Liver (tissue), 3 donors: ENCODE results near the gene CAMKV.

Experiments
- GABPA ChIP-seq, 2 donors: IDR thresholded peaks in 1 of 2; conservative IDR thresholded peaks in 1 of 2; 2 replicates each; pipeline ENCODE4 v1.6.1; 2016; ENCODE audit warnings: antibody characterized with exemption in 2 of 2, mild to moderate bottlenecking in 1 of 2, moderate library complexity in 1 of 2
- JUND ChIP-seq, 2 donors: IDR thresholded peaks; 2 replicates each; pipeline ENCODE4 v1.6.1; 2016; ENCODE audit warnings: antibody characterized with exemption in 2 of 2
- MAX ChIP-seq: IDR thresholded peaks from 2 replicates; pipeline ENCODE4 v1.6.1; 2016; ENCODE audit warnings: antibody characterized with exemption
- RAD21 ChIP-seq, 2 donors: IDR thresholded peaks; 2 replicates each; pipeline ENCODE4 v1.6.1; 2016; ENCODE audit warnings: antibody characterized with exemption in 2 of 2, mild to moderate bottlenecking in 2 of 2
- RXRA ChIP-seq, 2 donors: IDR thresholded peaks; 2 replicates each; pipeline ENCODE4 v1.6.1; 2017 to 2018; ENCODE audit warnings: antibody characterized with exemption in 2 of 2, mild to moderate bottlenecking in 1 of 2
- SP1 ChIP-seq: IDR thresholded peaks from 2 replicates; pipeline ENCODE4 v1.6.1; 2018; ENCODE audit warnings: antibody characterized with exemption, mild to moderate bottlenecking
- YY1 ChIP-seq: IDR thresholded peaks from 2 replicates; pipeline ENCODE4 v1.6.1; 2016; ENCODE audit warnings: antibody characterized with exemption, mild to moderate bottlenecking
- TF ChIP-seq, protein P1 (sequence below): fragments of 150-350 bp; IDR thresholded peaks from 2 replicates; pipeline ENCODE4 v1.5.1; 2017; ENCODE audit warnings: improper control_type of control experiment, low read depth, low read length; ENCODE audit not compliant: missing input control
- TF ChIP-seq, protein P2 (sequence below): IDR thresholded peaks from 2 replicates; pipeline ENCODE4 v1.6.1; 2016; ENCODE audit warnings: antibody characterized with exemption, mild to moderate bottlenecking
- donor health status: healthy.
- donor health status: healthy.

DNA sequence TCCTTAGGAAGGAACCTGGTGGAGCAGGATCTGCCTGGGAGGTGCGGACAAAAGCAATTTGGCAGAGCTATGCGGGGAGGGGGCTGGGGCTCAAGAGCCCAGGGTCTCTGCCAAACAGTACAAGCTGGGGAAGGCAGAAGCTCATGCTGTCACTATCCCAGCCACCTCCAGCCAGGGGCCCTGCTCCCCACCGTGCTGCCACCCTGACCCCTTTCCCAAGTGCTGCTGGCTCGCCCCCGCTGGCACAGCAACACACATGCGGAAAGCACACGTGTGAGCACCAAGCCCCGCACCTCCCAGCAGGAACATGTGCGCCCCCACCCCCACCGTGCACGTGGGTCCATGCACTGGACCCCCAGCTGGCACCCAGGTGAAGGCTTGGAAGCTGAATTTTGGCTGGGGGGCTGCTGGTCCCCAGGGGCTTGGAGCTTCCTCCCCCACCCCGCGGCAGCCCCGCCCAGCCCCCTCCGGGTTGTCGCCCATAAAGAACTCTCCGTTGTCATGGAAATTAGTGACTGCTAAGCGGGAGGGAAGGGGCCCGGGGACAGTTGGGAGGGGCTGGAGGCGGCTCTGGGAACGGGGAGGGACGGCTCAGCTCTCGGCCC, 742 bp downstream of the CAMKV start:
- TF ChIP-seq, protein P1, sequence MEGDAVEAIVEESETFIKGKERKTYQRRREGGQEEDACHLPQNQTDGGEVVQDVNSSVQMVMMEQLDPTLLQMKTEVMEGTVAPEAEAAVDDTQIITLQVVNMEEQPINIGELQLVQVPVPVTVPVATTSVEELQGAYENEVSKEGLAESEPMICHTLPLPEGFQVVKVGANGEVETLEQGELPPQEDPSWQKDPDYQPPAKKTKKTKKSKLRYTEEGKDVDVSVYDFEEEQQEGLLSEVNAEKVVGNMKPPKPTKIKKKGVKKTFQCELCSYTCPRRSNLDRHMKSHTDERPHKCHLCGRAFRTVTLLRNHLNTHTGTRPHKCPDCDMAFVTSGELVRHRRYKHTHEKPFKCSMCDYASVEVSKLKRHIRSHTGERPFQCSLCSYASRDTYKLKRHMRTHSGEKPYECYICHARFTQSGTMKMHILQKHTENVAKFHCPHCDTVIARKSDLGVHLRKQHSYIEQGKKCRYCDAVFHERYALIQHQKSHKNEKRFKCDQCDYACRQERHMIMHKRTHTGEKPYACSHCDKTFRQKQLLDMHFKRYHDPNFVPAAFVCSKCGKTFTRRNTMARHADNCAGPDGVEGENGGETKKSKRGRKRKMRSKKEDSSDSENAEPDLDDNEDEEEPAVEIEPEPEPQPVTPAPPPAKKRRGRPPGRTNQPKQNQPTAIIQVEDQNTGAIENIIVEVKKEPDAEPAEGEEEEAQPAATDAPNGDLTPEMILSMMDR: no peak
- TF ChIP-seq, protein P2, sequence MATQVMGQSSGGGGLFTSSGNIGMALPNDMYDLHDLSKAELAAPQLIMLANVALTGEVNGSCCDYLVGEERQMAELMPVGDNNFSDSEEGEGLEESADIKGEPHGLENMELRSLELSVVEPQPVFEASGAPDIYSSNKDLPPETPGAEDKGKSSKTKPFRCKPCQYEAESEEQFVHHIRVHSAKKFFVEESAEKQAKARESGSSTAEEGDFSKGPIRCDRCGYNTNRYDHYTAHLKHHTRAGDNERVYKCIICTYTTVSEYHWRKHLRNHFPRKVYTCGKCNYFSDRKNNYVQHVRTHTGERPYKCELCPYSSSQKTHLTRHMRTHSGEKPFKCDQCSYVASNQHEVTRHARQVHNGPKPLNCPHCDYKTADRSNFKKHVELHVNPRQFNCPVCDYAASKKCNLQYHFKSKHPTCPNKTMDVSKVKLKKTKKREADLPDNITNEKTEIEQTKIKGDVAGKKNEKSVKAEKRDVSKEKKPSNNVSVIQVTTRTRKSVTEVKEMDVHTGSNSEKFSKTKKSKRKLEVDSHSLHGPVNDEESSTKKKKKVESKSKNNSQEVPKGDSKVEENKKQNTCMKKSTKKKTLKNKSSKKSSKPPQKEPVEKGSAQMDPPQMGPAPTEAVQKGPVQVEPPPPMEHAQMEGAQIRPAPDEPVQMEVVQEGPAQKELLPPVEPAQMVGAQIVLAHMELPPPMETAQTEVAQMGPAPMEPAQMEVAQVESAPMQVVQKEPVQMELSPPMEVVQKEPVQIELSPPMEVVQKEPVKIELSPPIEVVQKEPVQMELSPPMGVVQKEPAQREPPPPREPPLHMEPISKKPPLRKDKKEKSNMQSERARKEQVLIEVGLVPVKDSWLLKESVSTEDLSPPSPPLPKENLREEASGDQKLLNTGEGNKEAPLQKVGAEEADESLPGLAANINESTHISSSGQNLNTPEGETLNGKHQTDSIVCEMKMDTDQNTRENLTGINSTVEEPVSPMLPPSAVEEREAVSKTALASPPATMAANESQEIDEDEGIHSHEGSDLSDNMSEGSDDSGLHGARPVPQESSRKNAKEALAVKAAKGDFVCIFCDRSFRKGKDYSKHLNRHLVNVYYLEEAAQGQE: no peak
- TF ChIP-seq RAD21 (IDR thresholded peaks at IDR 0.05) (no peak), SP1 (no peak), YY1 (no peak), RXRA (IDR thresholded peaks at IDR 0.05) (no peak), JUND (IDR thresholded peaks at IDR 0.05) (no peak), MAX (no peak), GABPA (IDR thresholded peaks at IDR 0.05 in 1 of 2, conservative IDR thresholded peaks at IDR 0.05 in 1 of 2) (no peak)
